Choroid plexus epithelial cell (primary cell): ENCODE measurements around the gene RBP3.

ENCODE experiments used
- DNase-seq: peaks from one replicate; pipeline ENCODE4 v3.0.0-alpha.2; 2010; ENCODE audit warnings: low read depth
- H3K4me3 ChIP-seq: 2 replicates; pipeline ENCODE4 v1.5.1; 2011; ENCODE audit warnings: low read depth, mild to moderate bottlenecking, control low read depth, low read length, moderate library complexity
- CTCF ChIP-seq: conservative IDR thresholded peaks from 2 replicates; pipeline ENCODE4 v1.5.1; 2011; ENCODE audit warnings: low read depth, mild to moderate bottlenecking, control low read depth, inconsistent platforms, low read length, moderate library complexity

Gene RBP3

DNA sequence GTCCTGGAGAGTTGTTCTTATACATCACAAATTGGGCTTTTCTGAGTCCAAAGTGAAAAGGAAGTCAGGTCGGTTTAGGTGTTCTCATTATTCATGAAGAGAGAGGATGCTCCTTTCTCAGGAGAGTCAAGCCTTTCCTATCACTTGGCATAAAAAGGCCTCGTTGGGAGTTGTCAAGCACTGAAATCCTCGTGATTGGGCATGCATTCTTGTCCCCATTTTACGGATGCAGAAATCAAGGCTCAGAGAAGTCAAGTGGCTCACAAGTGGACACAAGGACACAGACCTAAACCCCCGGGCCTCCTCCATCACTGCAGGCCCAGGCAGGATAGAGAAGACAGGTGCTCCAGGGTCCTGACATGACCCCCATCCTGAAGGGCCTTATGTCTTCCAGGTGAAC is 8.5 kb downstream of the RBP3 start:
- H3K4me3 ChIP-seq = no peak overlapping the region
- TF ChIP-seq CTCF = no peak
- DNase-seq = no peak

GRCh38 chr10:47357131-47357582 is 9.0 kb downstream of the RBP3 start:
- no peak for DNase-seq
- no peak overlapping the region for H3K4me3 ChIP-seq
- TF ChIP-seq CTCF = no peak

DNA sequence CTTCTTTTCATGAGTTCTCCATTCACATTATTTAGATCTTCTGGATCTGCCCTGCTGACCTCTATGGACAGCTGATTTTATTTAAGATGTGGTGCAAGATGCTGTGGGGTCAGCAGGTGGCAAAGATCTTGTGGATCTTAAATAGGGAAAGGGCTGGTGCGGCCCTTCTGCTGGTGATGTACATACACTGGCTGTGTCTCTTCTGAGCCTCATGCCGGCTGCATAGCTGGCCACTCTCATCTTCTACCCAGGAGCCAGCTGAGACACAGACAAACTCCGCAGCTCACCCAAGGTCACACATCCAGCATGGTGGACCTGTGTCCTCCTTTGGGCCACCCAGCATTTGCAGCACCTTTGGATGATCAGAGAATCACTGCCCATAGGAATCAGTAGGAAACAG is 9.7 kb downstream of the RBP3 start:
- no peak for DNase-seq
- no peak overlapping the region for H3K4me3 ChIP-seq
- no peak for TF ChIP-seq CTCF

GRCh38 chr10:47358457-47358856 is 10.3 kb downstream of the RBP3 start:
- H3K4me3 ChIP-seq = no peak overlapping the region
- no peak for DNase-seq
- TF ChIP-seq CTCF = no peak

- TF ChIP-seq CTCF = no peak
- DNase-seq = no peak
- H3K4me3 ChIP-seq = no peak overlapping the region
Measured at GRCh38 chr10:47359101-47359500, 10.9 kb downstream of the RBP3 start.

GRCh38 chr10:47359626-47360418 is 11.7 kb downstream of the RBP3 start:
- TF ChIP-seq CTCF = no peak
- DNase-seq = no peak
- no peak overlapping the region for H3K4me3 ChIP-seq
